Fibroblast of pulmonary artery (primary cell): ENCODE data around the gene TMEFF2.
"Not testable (repeated sequence)": the region's sequence is repeated elsewhere in the genome, so short reads cannot be mapped to it uniquely, and the experiment has no call there.

Experiments
- DNase-seq: peaks from one replicate; pipeline ENCODE4 v3.0.0-alpha.2; 2010; ENCODE audit warnings: low read depth
- H3K4me3 ChIP-seq: replicated peaks from 2 replicates; pipeline ENCODE4 v1.5.1; 2011; ENCODE audit warnings: low read depth, mild to moderate bottlenecking, control low read depth, low read length, moderate library complexity
- TF ChIP-seq, protein P1 (sequence below): IDR thresholded peaks from 2 replicates; pipeline ENCODE4 v1.5.1; 2011; ENCODE audit warnings: mild to moderate bottlenecking, control low read depth, low read length, inconsistent platforms; ENCODE audit errors: missing control alignments

The TMEFF2 gene

DNA sequence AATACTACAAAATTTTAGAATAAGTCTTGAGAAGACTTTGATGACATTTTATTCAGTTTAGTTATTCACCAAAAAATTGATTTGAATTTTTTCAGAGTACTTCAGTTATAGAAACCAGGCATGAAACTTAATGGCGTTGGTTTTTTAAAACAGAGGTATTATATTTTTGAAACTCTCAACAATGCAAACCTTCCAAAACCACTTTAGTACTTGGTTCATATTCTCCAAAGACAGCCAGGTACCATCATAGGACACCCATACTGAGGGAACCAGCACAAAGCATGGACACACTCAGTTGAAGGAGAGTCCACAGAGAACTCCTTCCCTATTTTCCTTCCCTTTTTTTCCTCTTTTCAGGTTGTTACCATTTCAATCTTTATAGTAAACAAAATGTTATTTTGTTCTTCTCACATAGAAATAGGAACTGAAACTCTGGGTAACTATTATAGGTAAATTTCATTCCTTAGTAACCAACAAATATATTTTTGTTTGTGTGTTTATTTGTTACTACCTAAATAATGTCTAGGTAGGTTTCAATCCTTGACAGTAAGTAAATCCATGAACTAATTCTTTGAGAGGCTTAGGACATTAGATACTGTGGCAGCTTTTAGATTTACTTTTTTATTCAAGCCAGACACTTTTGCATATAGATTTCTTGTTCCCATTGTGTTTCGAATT is 95.8 kb downstream of the TMEFF2 start:
- no peak overlapping the region for H3K4me3 ChIP-seq
- DNase-seq, result no peak
- TF ChIP-seq, protein P1, sequence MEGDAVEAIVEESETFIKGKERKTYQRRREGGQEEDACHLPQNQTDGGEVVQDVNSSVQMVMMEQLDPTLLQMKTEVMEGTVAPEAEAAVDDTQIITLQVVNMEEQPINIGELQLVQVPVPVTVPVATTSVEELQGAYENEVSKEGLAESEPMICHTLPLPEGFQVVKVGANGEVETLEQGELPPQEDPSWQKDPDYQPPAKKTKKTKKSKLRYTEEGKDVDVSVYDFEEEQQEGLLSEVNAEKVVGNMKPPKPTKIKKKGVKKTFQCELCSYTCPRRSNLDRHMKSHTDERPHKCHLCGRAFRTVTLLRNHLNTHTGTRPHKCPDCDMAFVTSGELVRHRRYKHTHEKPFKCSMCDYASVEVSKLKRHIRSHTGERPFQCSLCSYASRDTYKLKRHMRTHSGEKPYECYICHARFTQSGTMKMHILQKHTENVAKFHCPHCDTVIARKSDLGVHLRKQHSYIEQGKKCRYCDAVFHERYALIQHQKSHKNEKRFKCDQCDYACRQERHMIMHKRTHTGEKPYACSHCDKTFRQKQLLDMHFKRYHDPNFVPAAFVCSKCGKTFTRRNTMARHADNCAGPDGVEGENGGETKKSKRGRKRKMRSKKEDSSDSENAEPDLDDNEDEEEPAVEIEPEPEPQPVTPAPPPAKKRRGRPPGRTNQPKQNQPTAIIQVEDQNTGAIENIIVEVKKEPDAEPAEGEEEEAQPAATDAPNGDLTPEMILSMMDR, result no peak

DNA sequence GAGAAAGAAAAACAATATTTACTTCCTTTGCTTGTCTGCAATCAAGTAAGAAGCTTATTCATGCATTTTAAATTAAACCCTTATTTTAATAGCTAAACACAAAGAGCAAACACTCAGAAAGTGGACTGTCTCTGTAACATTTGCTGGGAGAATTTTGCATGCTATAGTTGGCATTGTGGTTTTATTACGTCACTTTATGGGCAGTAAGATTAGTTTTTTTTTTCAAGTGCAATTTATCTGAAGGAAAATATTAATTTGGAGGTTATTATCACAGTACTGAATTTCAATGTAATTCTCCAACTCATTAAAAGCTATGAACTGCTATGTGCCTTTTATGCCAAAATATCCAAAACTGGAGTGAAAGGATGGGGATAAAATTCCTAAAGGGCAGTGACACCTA is 103.3 kb downstream of the TMEFF2 start:
- no peak for DNase-seq
- H3K4me3 ChIP-seq, result no peak overlapping the region
- TF ChIP-seq, protein P1, result no peak

DNA sequence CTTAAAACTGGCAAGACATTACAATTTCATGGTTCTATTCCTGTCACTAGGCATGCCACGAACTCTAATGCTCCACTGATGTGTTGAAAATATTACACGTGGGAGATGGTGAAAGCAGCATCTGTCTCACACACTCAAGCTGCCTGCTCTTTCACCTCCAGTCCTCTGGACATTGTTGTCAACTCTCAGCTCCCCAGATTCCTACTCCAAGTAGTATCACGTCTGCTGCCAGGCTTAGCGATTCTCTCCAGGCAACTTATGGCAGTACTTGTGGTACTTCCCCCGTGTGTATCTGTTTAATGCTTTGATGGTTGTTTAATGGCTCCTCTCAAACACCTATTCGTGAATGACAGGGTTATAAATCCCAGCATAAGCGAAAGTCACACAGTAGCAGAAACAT is 103.8 kb downstream of the TMEFF2 start:
- H3K4me3 ChIP-seq, result no peak overlapping the region
- TF ChIP-seq, protein P1, result no peak
- DNase-seq, result no peak

DNA sequence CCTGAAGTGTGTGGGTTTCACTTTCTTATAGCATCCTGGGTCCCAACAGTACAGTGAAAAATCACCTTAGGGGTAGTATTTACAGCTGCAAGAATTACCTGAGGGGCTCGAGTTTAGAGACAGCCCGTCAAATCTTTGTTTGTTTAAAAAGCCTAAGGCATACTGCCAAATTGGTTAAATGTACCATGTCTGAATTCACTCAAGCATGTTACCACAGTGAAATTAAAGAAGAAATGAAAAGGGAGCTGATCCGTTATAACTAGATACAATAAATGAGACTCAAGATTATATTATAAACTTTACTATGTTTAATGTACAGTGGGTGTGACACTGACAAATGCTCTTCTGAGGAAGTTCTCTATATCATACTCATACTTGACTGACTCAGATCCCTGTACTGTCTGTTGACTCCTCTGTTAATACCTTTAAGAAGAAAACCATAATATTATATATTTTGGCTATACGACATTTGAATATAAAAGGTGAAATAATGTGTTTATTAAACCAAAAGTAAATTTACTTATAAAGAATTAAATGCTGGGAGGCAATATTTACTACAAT is 107.3 kb downstream of the TMEFF2 start:
- TF ChIP-seq, protein P1, result no peak
- no peak for DNase-seq
- H3K4me3 ChIP-seq, result no peak overlapping the region

DNA sequence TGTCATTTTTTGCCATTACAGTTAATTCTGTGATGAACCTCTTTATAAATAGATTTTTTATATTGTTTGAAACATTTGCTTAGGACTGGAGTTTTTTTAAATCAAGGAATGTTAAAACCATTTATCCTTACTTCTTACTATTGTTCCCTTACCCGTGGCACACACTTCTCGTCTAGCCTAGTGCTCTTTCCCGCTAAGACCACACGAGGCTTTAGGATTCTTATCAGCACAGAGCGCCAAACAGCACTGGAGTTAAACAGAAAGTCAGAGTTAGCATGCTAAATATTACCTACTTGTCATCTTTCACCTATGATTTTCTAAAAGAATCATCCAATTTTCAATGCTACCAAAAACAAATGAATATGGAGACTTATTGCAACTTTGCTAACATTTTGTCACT is 112.6 kb downstream of the TMEFF2 start:
- TF ChIP-seq, protein P1, result no peak
- no peak for DNase-seq

DNA sequence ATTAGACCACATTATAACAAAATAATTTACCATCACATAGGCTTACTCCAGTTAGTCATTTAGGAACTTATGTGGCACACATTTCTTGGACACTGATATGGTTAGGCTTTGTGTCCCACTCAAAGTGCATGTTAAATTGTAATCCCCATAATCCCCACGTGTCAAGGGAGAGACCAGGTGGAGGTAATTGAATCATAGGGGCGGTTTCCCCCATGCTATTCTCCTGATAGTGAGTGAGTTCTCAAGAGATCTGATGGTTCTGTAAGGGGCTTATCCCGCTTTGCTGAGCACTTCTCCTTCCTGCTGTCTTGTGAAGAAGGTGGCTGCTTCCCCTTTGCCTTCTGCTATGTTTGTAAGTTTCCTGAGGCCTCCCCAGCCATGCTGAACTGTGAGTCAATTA is 114.6 kb downstream of the TMEFF2 start:
- not testable (repeated sequence) for DNase-seq, H3K4me3 ChIP-seq

More for the DNA sequence above, 112.6 kb downstream of the TMEFF2 start:
- no peak overlapping the region for H3K4me3 ChIP-seq

DNA sequence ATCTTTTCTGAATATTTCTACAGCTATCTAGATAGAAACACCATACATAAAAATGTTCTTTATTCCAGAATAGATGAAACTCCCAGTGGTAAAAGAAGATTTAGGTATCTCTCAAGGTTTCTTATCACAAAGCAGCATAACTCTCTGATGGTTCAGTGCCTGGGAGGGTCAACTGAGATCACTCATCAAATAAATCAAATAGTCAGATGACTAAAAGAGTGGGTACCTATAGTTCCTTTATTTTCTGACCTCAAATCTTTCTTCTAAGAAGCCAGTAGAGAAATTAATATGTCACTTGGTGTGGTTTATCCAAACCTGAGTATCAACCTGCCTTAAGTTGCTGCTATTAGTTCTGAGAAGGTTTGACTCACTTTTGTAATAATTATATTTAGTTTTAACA is 120.9 kb downstream of the TMEFF2 start:
- no peak overlapping the region for H3K4me3 ChIP-seq
- no peak for DNase-seq
- TF ChIP-seq, protein P1, result no peak
